GM19035 (cell line): ENCODE measurements around the gene SLC43A3.
"Not testable (repeated sequence)": the region's sequence is repeated elsewhere in the genome, so short reads cannot be mapped to it uniquely, and the experiment has no call there.

Experiments used
- ATAC-seq: cut with Tn5 transposase; IDR thresholded peaks from one replicate; pipeline ENCODE4 v1.9.1; 2021; ENCODE audit not compliant: unreplicated experiment

Gene SLC43A3

GRCh38 chr11:57460022-57460757 is 33.3 kb upstream of the SLC43A3 start, which contains the start of gene RTN4RL2:
TSS of gene RTN4RL2 (plus strand) at chr11:57460528. CDS start at chr11:57460866, 338 bp downstream.
- no peak for ATAC-seq

GRCh38 chr11:57459164-57460021 is 32.5 kb upstream of the SLC43A3 start:
- ATAC-seq, result no peak

GRCh38 chr11:57458410-57459163 is 31.7 kb upstream of the SLC43A3 start:
- ATAC-seq, result no peak

- no peak for ATAC-seq
Measured at GRCh38 chr11:57458060-57458409, 31.1 kb upstream of the SLC43A3 start.

GRCh38 chr11:57457643-57458023 is 30.7 kb upstream of the SLC43A3 start:
- peak; percentile 22 for ATAC-seq

GRCh38 chr11:57456960-57457642 is 30.2 kb upstream of the SLC43A3 start:
- ATAC-seq, result peak; percentile 75

GRCh38 chr11:57453543-57454177 is 26.7 kb upstream of the SLC43A3 start:
- ATAC-seq, result no peak

- ATAC-seq, result no peak
Measured at GRCh38 chr11:57446055-57446454, 19.1 kb upstream of the SLC43A3 start.

- not testable (repeated sequence) for ATAC-seq
Measured at GRCh38 chr11:57445122-57445394, 18.1 kb upstream of the SLC43A3 start.

- ATAC-seq, result no peak
Measured at GRCh38 chr11:57444362-57445121, 17.6 kb upstream of the SLC43A3 start.

- ATAC-seq, result no peak
Measured at GRCh38 chr11:57440744-57441414, 14.0 kb upstream of the SLC43A3 start.

GRCh38 chr11:57439786-57440185 is 12.9 kb upstream of the SLC43A3 start:
- ATAC-seq, result no peak

- ATAC-seq, result no peak
Measured at GRCh38 chr11:57438345-57439285, 11.7 kb upstream of the SLC43A3 start.

GRCh38 chr11:57436031-57436430 is 9.1 kb upstream of the SLC43A3 start:
- no peak for ATAC-seq

GRCh38 chr11:57434640-57435546 is 8.0 kb upstream of the SLC43A3 start:
- no peak for ATAC-seq

- ATAC-seq, result no peak
Measured at GRCh38 chr11:57432714-57433163, 5.8 kb upstream of the SLC43A3 start.

GRCh38 chr11:57432149-57432561 is 5.2 kb upstream of the SLC43A3 start:
- no peak for ATAC-seq
